GM18520 (cell line): Measurements from ENCODE around the gene GABBR2.

ENCODE experiments used
- ATAC-seq: cut with Tn5 transposase; IDR thresholded peaks from one replicate; pipeline ENCODE4 v1.9.1; 2021; ENCODE audit not compliant: unreplicated experiment

Gene GABBR2

GRCh38 chr9:98634685-98635336 is 73.9 kb downstream of the GABBR2 start:
- ATAC-seq, result no peak

GRCh38 chr9:98632839-98633238 is 75.9 kb downstream of the GABBR2 start:
- ATAC-seq, result no peak

- ATAC-seq, result no peak
Measured at GRCh38 chr9:98627296-98627695, 81.4 kb downstream of the GABBR2 start.

GRCh38 chr9:98625728-98626127 is 83.0 kb downstream of the GABBR2 start:
- no peak for ATAC-seq

- ATAC-seq, result no peak
Measured at GRCh38 chr9:98619788-98620187, 88.9 kb downstream of the GABBR2 start.

GRCh38 chr9:98615633-98616032 is 93.1 kb downstream of the GABBR2 start:
- ATAC-seq, result no peak

GRCh38 chr9:98614941-98615340 is 93.8 kb downstream of the GABBR2 start:
- ATAC-seq, result no peak

GRCh38 chr9:98612061-98612752 is 96.5 kb downstream of the GABBR2 start:
- no peak for ATAC-seq

GRCh38 chr9:98611319-98611718 is 97.4 kb downstream of the GABBR2 start:
- ATAC-seq, result no peak

- no peak for ATAC-seq
Measured at GRCh38 chr9:98610711-98611110, 98.0 kb downstream of the GABBR2 start.

GRCh38 chr9:98610211-98610610 is 98.5 kb downstream of the GABBR2 start:
- no peak for ATAC-seq

GRCh38 chr9:98609646-98610045 is 99.1 kb downstream of the GABBR2 start:
- ATAC-seq, result no peak

- ATAC-seq, result no peak
Measured at GRCh38 chr9:98607787-98608186, 100.9 kb downstream of the GABBR2 start.

GRCh38 chr9:98607152-98607551 is 101.6 kb downstream of the GABBR2 start:
- ATAC-seq, result no peak

GRCh38 chr9:98606730-98607129 is 102.0 kb downstream of the GABBR2 start:
- no peak for ATAC-seq

GRCh38 chr9:98605116-98605515 is 103.6 kb downstream of the GABBR2 start:
- ATAC-seq, result no peak

- no peak for ATAC-seq
Measured at GRCh38 chr9:98603821-98604383, 104.8 kb downstream of the GABBR2 start.

- no peak for ATAC-seq
Measured at GRCh38 chr9:98602839-98603500, 105.8 kb downstream of the GABBR2 start.

- ATAC-seq, result no peak
Measured at GRCh38 chr9:98600631-98601030, 108.1 kb downstream of the GABBR2 start.

- ATAC-seq, result no peak
Measured at GRCh38 chr9:98599566-98600216, 109.0 kb downstream of the GABBR2 start.

- ATAC-seq, result no peak
Measured at GRCh38 chr9:98598861-98599260, 109.9 kb downstream of the GABBR2 start.
